NCI-H82 treated with DMSO at 0.1 percent for 48 hours (cell line): ENCODE results near the gene TCP11.

Experiments
- DNase-seq: peaks from one replicate; lab custom pipeline; 2025; ENCODE audit not compliant: unreplicated experiment; lab: John Stamatoyannopoulos, UW

Gene TCP11

DNA sequence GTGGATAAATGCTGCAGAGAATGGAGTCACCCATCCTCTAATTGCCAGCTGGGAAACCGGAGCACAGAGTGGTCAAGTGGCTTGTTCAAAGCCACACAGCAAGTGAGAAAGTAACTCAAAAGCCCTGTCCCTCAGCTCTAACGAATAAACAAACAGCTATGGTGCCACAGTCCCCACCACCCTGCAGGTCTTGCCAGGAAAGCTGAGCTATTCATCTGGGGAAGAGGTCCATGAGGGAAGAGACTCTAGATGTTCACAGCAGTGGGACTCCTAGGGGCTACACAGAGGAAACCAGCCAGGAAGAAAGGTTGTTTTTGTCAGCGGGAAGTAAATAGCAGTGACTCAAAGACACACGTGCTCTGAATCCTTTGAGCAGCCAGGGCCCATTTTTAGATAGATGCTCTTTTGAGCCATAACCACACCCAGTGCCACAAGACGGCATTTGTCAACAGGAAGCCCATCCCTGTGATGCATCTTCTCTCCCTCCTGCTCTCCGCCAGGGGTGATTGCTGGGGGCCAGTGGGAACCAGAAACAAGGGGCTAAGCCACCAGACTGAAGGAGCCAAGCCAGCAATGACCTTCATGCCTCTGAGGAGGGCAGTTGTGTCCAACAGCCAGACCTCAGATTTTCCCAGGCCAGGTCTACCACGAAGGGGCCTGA, 32.4 kb upstream of the TCP11 start:
- DNase-seq, result no peak

DNA sequence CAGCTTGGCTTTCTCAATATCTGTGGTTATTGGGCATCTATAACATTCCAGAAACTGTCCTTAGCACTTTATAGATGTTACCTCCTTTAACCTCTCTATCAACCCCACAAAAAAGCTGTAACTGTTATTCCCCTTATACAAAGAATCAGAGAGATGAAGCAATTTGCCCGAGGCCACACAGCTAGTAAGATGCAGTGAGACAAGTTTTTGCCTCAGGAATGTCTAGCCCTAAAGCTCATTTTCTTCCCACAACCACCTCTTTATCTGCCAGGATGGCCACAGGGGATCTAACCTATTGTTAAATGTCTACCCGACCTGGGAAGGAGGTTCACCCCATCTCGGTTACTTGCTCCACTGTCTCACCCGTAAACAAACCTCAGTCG, 31.9 kb upstream of the TCP11 start:
- no peak for DNase-seq

DNA sequence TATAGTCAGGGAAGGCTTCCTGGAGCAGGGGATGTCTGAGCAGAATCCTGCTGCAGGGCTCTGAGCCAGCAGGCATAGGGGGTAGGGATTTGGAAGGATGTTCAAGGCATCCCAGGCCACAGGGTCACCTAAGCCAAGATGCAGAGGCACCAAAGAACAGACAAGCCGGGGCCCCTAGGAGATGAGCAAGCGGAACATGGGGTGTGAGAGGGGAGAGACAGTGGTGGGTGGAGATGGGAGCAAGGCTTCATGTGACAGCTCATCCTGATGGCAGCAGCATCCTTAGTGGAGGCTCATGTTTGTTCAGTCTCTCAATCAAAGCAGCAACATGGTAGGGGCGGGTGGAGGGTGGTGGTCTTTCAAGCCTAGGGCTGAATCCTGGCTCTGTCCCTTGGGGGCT, 29.8 kb upstream of the TCP11 start:
- DNase-seq, result no peak

DNA sequence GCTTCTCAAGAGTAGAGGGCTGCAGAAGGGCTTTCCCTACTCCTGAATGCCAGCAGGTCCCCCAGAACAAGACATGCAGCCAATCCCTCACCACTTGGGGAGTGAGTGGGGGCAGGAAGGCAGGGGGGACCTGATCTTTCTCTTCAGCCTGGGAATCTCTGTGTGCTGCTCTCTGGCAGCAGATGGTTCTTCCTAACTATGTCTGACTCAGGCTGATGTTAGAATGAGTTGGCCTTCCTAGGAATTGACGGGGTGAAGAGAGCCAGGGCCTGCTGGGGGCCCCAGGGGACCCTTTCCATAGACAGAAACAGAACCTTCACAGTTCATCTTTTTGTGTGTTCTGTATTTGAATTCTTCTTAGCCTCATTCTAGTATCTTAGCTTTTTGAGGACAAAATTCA, 29.0 kb upstream of the TCP11 start:
- DNase-seq, result no peak

DNA sequence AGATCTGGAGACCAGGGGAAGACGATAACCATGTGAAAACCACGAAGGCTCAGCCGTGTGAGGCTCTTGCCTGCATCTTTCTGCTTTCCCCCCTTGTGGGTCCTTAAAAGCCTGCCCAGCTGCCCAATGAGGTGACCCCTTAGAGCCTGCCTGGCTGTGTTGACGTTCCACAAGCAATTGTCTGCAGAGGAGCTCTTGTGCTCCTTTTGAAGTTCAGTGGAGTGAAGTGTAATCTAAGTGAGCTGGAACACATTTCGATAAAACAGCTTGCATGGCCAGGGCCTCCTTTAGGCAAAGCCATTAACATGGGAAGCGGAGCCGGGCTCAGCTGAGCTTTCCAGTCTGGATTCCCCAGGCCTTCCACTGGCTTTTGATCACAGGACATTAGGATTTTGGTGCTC, 27.3 kb upstream of the TCP11 start:
- no peak for DNase-seq

DNA sequence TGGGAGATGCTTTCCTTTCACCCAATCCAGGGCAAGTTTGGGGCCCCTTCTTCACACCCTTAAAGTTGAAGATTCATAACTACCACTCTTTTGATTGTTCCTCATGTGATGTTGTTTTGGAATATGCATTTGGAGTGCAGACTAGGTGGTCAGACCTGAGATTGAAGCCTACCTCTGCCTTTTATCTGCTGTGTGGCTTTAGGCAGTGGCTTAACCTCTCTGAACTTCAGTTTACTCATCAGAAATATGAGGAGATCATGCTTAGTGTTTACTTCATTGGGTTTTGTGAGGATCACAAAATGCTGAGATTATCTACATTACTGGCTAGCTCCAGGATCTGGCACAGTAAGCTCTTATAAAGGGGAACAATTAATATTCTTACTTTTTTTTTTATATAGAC, 26.4 kb upstream of the TCP11 start:
- DNase-seq, result no peak

DNA sequence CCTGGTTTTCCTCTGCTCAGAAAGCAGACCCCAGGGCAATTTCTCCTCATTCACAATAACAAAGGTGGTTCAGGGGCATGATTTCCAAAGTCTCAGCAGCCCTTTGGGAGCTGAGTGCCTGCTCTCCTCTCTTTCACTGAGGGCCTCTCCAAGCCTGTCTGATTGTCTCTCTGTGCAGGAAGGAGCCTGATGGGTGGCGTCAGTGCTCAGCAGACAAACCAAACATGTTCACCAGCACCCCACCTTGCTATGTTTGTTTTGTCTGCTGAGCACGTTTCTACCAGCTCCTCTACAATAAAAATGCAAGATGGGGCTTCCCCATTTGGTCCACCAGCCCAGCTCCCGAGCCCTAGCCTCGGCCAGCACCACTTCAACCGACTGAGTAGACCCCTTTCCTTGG, 25.4 kb upstream of the TCP11 start:
- no peak for DNase-seq

DNA sequence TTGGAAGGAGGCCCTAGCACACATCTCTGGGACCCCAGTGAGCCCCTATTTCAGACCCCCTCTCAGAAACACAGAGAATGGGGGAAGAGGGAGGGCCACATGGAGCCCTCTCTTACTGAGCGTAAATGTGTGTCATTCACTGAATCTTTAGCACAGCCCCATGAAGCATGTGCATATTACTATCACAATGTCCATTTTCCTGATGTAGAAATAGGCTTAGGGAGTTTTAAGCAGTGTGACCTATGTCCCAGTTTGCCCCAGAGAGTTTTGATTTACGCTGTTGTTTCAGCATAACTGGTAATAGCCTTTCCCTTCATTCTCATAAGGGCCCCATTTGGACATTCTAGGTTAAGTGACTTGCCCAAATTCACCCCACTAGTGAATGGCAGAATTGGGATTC, 25.0 kb upstream of the TCP11 start:
- no peak for DNase-seq

DNA sequence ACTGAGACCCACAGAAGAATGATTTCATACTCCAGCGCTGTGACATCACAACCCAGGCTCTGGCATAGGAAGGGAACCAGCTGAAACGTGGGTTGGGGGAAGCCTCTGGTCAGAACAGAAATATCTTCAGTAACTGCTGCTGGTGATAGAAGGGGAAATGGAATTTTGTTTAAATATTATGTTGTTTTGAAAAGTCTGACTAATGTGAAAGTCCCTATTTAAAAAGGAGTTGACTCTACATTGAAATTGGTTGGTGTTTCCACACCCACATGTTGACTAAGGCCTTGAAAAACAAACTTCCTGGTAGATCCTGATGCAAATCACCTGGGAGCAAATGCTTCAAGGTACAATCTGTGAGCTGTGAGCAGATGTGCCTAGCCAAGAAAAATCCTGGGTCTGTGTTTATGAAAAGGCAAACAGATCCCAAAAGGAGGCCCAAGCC, 24.5 kb upstream of the TCP11 start:
- no peak for DNase-seq

DNA sequence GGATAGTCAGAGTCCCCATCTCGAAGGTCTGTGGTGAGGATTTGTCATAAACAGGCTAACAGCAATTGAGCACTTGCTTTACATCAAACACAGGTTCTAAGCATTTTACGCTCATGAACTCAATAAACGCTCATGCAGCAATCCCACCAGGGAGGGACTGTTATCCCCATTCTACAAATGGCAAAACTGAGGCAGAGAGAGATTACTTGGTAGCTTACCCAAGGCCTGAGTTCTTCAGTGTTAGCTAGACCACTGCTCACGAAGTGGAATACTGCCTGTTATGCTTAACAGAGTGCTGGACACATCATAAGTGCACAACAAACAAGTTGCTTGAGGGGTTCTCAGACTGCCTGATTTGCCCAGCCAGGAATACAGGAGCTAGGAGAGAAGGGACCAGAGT, 23.7 kb upstream of the TCP11 start:
- DNase-seq, result no peak

DNA sequence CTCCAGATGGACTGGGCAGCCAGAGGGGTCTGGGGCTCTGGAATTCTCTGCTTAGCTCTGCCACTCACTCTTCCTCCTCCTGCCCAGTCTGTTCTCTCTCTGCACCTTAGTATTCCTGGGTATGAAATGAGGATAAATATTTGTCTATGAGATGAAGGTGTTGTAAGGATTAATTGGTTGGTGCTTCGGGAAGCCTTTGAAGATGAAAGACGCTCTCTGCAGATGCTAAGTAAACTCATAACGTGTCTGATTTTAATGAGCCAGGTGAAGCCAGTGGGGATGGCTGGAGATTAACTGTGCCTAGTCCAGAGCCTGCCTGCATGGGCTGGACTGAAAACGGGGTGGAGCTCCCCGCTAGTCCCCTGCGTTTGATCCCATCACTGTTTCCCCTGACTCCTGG, 23.1 kb upstream of the TCP11 start:
- DNase-seq, result no peak

DNA sequence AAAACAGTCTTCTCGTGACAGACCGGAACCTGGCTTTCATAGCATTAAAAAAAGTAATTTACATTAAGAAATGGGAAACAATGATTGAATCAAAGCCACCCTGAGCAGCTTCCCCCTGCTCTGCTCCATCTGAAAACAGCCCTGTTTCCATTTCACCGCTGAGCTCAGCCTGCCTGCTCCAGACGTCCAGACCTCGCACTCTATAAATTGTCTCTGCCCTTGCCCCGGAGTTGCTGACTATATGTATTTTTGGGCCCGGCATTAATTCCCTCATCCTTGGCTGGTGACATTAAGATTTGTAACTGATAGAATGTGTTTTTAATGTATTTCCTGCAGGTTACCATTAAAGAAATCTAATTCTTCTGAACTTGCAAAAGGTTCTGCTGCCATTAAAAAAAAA, 22.7 kb upstream of the TCP11 start:
- DNase-seq, result no peak

DNA sequence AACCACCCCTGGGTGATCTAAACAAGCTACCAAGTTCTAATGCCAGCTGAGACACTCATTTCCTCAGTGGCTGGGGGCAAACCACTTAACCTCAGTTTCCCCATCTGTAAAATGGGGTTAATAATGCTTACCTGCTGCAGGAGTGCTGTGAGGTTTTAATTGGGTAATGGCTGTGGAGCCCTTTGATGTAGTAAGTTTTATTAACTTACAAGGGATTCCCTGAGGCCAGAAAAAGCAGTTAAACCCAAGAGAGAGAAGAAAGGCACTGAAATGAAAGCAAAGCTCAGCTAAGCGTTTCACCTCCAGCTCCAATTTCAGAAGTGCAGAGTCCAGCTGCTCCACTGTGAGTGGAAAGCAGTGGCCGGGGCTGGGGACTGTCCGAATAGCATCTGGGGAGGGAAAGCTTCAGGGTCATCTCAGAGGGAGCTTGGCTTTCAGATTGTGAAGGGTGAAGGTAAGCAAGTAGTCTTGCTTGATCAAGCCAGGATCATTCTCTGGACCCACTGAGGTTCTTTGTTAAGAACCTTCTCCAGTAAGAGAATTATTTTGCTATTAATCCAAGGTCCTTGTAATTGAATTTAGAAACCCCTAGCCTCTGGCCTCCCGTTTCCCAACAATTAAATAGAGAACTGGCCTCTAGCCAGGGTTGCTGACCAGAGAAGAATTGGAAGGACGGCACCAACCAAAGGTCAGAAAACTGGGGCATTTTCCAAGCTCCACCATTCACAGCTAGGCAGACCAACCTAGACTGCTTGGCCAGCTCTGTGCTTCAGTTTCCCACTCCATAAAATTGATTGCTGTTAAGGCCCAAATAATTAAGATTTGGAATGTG, 20.9 kb upstream of the TCP11 start:
- DNase-seq, result no peak

DNA sequence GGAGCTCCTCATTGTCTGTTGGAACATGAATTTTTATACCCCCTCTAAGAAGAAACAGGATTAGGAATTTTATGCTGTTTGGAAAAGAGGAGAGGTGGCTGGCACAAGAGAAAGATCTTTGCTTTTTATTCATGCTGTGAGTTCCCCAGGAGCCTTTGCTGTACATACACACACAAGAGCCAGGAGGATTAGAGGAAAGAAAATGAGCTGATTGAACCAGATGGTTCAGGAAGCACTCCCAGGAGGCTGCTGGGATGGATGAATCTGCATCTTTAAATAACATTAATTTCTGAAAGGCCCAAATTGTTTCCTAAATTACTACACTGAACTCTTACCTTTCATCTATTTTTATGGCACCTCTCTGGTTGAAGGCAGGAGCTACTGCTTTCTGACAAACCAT, 20.1 kb upstream of the TCP11 start:
- peak; percentile 66 for DNase-seq

DNA sequence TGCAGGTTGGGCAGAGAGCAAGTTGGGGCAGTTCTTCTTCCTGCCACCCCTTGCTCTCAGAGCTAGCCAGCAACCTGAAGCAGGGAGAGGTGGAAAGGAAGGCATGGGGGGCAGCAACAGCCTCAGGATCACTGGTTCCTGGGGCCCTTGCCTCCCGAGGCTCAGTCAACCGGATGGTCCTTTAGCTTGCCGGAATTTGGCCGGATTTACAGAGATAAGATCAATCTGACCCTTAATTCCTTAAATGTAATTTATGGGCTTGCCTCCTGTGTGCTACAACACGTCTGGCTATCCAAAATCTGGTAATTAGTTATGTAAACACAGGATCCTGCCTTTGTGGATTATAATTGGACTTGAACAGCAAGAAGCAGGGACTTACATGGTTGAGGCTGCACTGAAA, 19.5 kb upstream of the TCP11 start:
- DNase-seq, result peak; percentile 97

DNA sequence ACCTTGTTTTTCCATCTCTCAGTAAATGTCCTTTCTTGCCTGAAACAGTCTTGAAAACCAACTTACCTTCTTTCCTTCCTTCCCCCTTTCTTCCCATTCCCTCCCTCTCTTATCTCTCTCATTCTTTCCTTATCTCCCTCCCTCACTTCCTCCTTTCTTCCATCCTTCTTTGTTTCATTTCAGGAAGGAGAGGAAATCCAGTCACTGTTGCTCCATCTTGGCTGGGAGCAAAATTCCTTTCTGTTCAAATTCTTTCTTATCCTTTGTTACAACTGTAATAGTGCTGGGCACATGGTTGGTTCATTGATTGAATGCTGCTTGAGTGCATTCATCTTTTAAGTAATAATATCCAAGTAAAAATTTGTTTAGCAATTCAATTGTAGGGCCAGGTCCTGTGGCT, 17.4 kb upstream of the TCP11 start:
- DNase-seq, result no peak

DNA sequence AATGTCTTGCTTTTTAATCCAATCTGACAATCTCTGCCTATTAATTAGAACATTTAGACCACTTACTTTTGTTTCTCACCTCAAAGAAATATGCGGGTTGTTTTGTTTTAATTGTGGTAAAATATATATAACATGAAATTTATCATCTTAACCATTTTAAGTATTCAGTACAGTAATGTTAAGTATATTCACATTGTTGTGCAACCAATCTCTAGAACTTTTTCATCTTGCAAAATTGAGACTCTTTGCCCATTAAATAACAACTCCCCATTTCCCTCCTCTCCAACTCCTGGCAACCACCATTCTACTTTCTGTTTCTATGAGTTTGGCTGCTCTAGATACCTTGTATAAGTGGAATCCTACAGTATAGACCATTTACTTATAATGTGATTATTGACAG, 13.8 kb upstream of the TCP11 start:
- no peak for DNase-seq

DNA sequence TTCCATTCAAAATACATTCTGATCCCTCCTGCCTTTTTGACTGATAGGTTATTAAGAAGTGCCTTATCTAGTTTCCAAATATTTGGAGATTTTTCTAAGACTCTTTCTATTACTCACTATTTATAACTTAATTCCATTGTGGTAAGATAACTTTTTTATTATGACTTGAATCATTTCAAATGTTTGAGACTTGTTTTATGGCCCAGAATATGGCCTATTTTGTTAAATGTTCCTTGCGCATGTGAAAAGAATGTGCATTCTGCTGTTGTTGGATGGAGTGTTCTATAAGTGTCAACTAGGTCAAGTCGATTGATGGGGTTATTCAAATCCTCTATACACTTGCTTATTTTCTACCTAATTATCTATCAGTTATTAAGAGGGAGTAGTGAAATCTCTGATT, 13.1 kb upstream of the TCP11 start:
- no peak for DNase-seq

DNA sequence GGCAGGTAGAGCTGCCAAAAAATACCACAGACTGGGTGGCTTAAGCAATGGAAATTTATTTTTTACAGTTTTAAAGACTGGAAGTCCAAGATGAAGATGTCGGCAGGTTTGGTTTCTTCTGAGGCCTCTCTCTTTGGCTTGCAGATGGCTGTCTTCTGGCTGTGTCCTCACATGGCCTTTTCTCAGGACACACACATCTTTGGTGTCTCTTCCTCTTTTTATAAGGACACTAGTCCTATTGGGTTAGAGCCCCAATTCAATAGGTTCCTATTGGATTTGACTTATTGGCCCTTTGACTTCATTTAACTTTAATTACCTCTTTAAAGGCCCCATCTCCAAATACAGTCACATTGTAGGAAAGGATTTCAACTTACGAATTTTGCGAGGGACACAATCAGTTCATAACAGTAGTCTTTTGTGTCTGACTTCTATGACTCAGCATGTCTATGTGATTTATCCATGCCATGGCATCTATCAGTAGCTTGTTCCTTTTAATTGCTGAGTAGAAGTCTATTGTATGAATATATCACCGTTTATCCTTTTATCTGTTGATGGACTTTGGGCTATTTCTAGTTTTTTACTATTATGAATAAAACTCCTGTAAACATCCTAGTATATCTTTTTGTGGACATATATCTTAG, 11.0 kb upstream of the TCP11 start:
- no peak for DNase-seq

DNA sequence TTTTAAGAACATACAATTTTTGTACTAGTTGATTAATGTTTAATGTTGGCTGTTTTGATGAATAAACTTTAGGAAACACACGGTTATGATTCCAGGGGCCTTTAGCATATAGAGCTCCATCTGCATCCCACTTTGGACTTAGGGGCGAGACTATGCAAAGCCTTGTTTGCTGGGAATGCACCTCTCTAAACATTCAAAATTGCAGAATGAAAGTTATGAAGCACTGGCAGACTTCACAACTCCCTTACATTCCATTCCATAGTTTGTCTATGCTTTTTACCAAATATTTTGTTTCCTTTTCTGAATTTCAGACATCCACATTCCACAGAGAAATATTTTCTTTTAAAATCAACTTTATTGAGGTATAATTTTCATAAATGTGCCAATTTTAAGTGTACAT, 10.3 kb upstream of the TCP11 start:
- DNase-seq, result no peak

DNA sequence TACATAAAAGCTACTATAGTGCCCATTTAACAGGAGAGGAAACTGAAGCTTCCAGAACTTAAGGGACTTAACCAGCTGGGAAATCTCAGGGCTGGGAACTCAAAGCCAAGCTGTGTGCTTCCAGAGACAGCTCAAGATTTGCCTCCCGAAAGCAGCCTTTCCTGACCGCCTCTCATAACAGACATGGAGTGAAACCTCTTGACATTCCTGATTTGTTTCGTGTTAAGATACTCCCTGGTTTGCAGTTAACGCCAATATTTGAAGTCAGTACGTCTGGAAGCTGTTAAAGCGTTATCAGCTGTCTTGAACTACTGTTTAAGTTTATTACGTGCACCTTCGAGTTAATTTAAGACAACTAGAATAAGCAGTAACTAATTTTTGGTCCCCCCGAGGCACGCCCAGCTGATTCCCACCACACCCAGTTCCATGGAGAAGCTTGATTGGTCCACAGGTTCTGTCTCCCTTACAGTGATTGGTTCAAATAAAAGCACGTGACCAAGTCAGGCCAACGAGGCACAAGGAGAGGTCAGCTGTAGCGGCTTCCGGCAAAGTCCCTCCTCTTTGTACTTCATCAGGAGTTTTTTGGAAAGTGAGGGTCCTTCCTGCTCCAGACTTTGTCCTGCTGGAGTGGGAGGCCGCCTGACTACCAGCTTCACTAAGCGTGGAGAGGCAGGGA, 8.9 kb upstream of the TCP11 start:
- no peak for DNase-seq
